Osteocyte (in vitro differentiated cells): ENCODE measurements around the gene FLYWCH1. TPM values are rescaled to one million over a fixed set of nuclear protein-coding genes. Genes with fewer than 3 reads are reported as not detected.

ENCODE experiments used
- DNase-seq: peaks from one replicate; pipeline ENCODE4 v3.0.0; 2021; ENCODE audit warnings: mixed read lengths; ENCODE audit not compliant: unreplicated experiment; ENCODE audit errors: extremely low spot score
- H3K27ac Mint-ChIP-seq: one replicate; pipeline ENCODE4 v1.8.0; 2021; ENCODE audit warnings: mild to moderate bottlenecking, mixed read lengths; ENCODE audit not compliant: unreplicated experiment
- H3K27me3 Mint-ChIP-seq: one replicate; pipeline ENCODE4 v1.8.0; 2021; ENCODE audit warnings: mixed read lengths; ENCODE audit not compliant: unreplicated experiment
- H3K36me3 Mint-ChIP-seq: one replicate; pipeline ENCODE4 v1.8.0; 2021; ENCODE audit warnings: mixed read lengths; ENCODE audit not compliant: unreplicated experiment
- H3K4me1 Mint-ChIP-seq: one replicate; pipeline ENCODE4 v1.8.0; 2021; ENCODE audit warnings: mixed read lengths; ENCODE audit not compliant: unreplicated experiment
- H3K4me3 Mint-ChIP-seq: one replicate; pipeline ENCODE4 v1.8.0; 2021; ENCODE audit warnings: mild to moderate bottlenecking, moderate library complexity, mixed read lengths; ENCODE audit not compliant: unreplicated experiment
- H3K9me3 Mint-ChIP-seq: one replicate; pipeline ENCODE4 v1.8.0; 2021; ENCODE audit warnings: mixed read lengths; ENCODE audit not compliant: unreplicated experiment
- total RNA-seq: library from RNA; stranded (reverse); gene quantifications from 2 replicates; pipeline ENCODE4 v1.2.1, GENCODE V29; 2021
- TF ChIP-seq, protein P1 (sequence below): fragments of 200-600 bp; sonication (generic); IDR thresholded peaks from 2 replicates; pipeline ENCODE4 v1.5.0; 2021; ENCODE audit warnings: antibody characterized with exemption, mild to moderate bottlenecking, moderate library complexity

The FLYWCH1 gene
- total RNA-seq, 1 donor from 2014 or later = 46.4 TPM

DNA sequence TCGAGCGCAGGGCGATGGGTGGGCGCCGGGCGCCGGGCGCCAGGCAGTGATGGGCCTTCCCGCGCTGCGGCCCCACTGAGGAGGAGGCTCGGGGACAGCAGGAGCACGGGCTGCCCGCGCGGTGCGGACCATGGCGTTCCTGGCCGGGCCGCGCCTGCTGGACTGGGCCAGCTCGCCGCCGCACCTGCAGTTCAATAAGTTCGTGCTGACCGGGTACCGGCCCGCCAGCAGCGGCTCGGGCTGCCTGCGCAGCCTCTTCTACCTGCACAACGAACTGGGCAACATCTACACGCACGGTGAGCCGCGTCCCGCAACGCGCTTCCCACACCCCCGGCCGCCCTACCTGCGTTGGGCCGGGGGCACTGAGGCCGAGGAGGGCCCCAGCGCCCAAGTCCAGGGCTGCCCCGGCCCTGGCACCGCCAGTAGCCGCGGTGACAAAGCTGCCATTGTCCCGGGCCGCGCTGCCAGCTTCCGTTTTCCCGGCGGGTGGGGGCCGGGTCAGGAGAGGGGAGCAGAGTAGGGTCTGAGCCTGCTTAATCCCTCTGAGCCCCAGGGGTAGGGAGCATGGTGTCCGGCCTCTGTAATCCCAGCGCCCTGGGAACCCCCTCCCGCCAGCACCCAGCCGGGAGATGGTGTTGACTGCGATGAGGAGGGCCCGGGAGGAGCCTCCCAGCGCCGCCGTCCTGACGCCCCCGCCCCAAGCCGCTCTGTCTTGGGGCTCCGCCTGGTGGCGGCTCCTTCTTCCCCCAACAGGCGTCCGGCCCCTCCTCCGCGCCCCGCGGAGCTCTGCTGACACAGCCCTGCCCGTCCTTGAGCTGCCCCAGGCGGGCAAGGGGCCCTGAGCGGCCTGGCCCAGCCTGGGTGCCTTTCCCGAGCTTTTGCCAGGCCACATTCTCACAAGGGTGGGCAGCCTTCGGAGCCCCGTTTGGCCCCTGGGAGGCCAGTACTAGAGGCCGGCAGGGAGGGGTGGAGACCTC, 58.1 kb downstream of the FLYWCH1 start:
- H3K4me1 Mint-ChIP-seq = peaks cover 16% of the 10 kb centered on the region
- TF ChIP-seq, protein P1, sequence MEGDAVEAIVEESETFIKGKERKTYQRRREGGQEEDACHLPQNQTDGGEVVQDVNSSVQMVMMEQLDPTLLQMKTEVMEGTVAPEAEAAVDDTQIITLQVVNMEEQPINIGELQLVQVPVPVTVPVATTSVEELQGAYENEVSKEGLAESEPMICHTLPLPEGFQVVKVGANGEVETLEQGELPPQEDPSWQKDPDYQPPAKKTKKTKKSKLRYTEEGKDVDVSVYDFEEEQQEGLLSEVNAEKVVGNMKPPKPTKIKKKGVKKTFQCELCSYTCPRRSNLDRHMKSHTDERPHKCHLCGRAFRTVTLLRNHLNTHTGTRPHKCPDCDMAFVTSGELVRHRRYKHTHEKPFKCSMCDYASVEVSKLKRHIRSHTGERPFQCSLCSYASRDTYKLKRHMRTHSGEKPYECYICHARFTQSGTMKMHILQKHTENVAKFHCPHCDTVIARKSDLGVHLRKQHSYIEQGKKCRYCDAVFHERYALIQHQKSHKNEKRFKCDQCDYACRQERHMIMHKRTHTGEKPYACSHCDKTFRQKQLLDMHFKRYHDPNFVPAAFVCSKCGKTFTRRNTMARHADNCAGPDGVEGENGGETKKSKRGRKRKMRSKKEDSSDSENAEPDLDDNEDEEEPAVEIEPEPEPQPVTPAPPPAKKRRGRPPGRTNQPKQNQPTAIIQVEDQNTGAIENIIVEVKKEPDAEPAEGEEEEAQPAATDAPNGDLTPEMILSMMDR = peak; percentile 62
- H3K9me3 Mint-ChIP-seq = no peaks in the 10 kb centered on the region
- no peaks in the 10 kb centered on the region for H3K36me3 Mint-ChIP-seq
- H3K27me3 Mint-ChIP-seq = no peaks in the 10 kb centered on the region
- no peak for DNase-seq
- no peak overlapping the region for H3K27ac Mint-ChIP-seq
- H3K4me3 Mint-ChIP-seq = peak overlapping the region; percentile 66

DNA sequence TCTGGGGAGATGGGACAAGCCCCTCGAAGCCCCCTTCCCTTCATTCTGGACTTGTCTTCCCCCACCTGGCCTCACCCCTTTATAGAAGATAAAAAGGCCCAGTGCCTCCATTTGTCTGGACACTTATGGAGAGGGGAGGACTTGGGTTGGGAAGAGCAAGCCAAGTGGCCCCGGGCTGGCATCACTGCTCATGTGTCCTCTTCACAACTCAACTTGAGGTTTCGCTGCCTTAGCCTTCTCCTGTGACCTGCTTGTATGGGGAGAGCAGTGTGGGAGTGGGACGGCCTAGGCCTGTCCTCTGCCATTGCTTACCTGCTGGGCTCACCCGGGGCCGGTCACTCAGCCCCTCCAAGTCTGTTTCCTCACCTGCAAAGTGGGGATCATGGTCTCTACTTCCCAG, 58.8 kb downstream of the FLYWCH1 start:
- H3K27me3 Mint-ChIP-seq = no peaks in the 10 kb centered on the region
- no peaks in the 10 kb centered on the region for H3K9me3 Mint-ChIP-seq
- TF ChIP-seq, protein P1 = no peak
- peak overlapping the region; percentile 66 for H3K4me3 Mint-ChIP-seq
- peaks cover 16% of the 10 kb centered on the region for H3K4me1 Mint-ChIP-seq
- H3K36me3 Mint-ChIP-seq = no peaks in the 10 kb centered on the region
- no peak for DNase-seq
- H3K27ac Mint-ChIP-seq = no peak overlapping the region

DNA sequence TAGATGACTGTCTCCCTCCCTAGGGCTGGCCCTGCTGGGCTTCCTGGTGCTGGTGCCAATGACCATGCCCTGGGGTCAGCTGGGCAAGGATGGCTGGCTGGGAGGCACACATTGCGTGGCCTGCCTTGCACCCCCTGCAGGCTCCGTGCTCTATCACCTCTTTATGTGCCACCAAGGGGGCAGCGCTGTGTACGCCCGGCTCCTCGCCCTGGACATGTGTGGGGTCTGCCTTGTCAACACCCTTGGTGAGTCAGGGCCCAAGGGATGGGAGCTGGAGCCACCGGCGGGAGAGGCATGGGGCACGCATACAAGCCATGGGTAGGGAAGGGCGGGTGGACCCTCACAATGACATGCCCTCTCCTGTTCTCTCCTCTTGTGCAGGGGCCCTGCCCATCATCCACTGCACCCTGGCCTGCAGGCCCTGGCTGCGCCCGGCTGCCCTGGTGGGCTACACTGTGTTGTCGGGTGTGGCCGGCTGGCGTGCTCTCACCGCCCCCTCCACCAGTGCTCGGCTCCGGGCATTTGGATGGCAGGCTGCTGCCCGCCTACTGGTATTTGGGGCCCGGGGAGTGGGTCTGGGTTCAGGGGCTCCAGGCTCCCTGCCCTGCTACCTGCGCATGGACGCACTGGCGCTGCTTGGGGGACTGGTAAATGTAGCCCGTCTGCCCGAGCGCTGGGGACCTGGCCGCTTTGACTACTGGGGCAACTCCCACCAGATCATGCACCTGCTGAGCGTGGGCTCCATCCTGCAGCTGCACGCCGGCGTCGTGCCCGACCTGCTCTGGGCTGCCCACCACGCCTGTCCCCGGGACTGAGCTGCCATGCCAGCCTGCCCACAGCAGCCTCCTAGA, 59.6 kb downstream of the FLYWCH1 start:
- no peaks in the 10 kb centered on the region for H3K27me3 Mint-ChIP-seq
- H3K36me3 Mint-ChIP-seq = no peaks in the 10 kb centered on the region
- DNase-seq = no peak
- H3K9me3 Mint-ChIP-seq = no peaks in the 10 kb centered on the region
- TF ChIP-seq, protein P1 = no peak
- H3K4me1 Mint-ChIP-seq = peaks cover 16% of the 10 kb centered on the region
- H3K4me3 Mint-ChIP-seq = no peak overlapping the region
- H3K27ac Mint-ChIP-seq = no peak overlapping the region

DNA sequence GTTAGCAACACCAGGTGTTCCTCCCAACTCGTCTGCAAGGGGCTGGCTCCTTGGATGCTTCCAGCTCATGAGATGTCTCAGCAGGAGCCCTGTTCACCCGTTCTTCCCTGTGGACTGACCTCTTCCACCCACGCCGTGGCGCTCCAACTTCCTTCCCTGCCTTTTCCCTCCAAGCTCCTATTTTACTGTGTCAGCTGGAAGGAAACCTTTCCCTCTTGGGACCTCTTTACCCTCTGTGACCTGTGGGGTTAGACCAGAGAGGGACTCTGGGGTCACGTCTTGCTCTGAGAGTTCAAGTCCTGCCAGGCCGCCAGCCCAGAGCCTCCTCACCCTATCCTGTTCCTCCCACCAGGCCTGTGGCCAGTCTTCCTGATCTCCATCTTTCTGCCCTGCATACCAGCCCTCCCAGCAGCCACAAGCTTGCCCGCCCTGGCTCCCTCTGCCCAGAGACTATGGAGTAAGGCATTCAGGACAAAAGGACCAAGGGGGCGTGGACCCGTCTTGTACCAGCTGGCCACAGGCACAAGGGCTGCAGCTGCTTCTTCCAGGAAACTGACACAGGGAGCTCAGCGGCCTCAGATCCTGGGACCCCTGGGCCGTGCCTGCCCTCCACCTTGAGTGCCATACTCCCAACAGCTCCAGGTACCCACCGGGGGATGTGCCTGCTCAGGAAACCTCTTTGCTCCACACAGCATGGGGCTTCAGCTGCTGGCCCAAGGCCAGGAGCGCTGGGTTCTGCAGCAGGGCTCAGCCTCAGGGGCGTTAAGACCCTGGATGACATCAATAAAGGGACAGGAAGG, 60.5 kb downstream of the FLYWCH1 start:
- no peak for DNase-seq
- Mint-ChIP-seq H3K27me3 (no peaks in the 10 kb centered on the region), H3K4me1 (peaks cover 16% of the 10 kb centered on the region), H3K4me3 (no peak overlapping the region), H3K9me3 (no peaks in the 10 kb centered on the region), H3K36me3 (no peaks in the 10 kb centered on the region), H3K27ac (no peak overlapping the region)
- TF ChIP-seq, protein P1 = no peak
